ENCODE results near the gene FMOD.

- TF ChIP-seq, protein P1, sequence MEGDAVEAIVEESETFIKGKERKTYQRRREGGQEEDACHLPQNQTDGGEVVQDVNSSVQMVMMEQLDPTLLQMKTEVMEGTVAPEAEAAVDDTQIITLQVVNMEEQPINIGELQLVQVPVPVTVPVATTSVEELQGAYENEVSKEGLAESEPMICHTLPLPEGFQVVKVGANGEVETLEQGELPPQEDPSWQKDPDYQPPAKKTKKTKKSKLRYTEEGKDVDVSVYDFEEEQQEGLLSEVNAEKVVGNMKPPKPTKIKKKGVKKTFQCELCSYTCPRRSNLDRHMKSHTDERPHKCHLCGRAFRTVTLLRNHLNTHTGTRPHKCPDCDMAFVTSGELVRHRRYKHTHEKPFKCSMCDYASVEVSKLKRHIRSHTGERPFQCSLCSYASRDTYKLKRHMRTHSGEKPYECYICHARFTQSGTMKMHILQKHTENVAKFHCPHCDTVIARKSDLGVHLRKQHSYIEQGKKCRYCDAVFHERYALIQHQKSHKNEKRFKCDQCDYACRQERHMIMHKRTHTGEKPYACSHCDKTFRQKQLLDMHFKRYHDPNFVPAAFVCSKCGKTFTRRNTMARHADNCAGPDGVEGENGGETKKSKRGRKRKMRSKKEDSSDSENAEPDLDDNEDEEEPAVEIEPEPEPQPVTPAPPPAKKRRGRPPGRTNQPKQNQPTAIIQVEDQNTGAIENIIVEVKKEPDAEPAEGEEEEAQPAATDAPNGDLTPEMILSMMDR (conservative IDR thresholded peaks at IDR 0.05): no peak
- TF ChIP-seq EZH2 (IDR thresholded peaks at IDR 0.05; ENCODE audit: low read depth): no peak
Measured at GRCh38 chr1:203382026-203382425, 31.1 kb upstream of the FMOD start.

Measured in PC-9 (cell line).